HG03469 (cell line): ENCODE results near the gene GLRA1.
"Not testable (repeated sequence)": the region's sequence is repeated elsewhere in the genome, so short reads cannot be mapped to it uniquely, and the experiment has no call there.

Source experiments
- ATAC-seq: cut with Tn5 transposase; IDR thresholded peaks from one replicate; pipeline ENCODE4 v1.9.1; 2021; ENCODE audit warnings: mild to moderate bottlenecking, moderate library complexity, moderate number of reproducible peaks; ENCODE audit not compliant: unreplicated experiment

GLRA1 gene

DNA sequence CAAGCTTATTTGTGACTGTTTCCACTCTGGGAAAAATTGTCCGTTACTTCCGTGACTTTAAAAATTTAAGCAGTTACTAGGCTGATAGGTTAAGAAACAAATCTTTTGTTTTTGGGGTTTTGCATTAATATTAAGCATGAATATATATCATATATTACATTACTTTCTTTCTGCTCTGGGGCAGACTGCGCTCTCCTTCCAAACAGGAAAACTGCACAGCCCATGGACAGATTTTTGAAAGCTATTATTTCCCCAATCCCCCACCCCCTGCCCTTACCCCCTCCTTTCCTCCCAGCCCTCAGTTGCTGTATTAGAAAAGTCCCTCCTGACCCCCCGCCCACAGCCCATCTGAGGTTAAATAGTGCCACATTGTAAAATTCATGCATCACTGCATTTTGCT lies 102.5 kb downstream of the GLRA1 start:
- no peak for ATAC-seq

DNA sequence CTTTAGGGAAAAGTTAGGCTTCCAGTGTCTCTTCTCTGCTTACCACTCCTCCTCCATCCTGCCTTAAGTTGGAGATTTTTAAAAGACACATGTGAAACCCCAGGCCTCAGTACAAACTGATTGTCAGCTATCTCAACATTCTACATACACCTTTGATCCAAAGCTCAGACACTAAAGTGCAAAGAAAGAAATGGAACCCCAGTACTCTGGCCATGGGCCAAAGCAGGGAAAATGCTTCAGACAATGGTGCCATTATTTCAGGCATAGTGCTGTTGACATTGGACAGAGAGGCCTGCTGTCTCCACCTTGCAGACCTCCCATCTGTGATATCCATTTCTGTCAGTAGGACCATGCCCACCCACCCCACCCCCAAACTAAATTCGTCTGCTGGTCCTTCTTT lies 103.7 kb downstream of the GLRA1 start:
- no peak for ATAC-seq

DNA sequence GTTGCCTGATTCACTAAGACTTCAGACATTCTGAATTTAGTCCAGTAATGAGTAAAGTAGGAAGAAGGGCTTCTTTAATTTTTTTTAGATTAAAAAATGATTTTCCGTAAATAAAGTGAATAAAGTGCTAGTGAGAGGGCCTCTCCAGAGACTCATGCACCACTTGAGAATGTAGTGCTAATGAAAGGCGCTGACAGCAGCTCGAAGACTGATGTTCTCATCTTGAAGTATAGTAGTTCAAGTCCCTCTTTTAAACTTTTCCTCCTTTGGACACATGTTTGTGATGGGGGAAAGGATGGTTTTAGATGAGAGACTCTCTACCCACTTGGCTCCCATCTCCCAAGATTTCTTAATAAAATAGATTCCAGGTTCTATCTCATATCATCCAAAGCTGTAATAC lies 104.4 kb downstream of the GLRA1 start:
- ATAC-seq = no peak

DNA sequence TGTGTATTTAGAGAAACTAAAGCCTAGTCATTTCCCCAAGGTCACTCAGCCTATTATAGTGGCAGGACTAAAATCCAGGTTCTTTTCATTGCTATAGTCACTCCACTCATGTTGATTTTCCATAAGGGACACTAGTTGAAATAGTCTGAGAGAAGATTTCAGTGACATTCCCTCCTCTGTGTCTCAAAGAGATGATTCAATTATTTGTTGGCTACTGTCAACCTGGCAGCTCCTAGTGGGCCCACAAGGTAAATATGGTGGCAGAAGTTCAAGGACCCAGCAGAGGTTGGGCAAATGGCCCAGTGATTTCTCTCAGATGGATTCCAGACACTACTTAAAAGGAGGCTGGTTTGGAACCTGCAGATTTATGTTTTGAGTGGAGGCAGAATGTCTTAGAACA lies 104.8 kb downstream of the GLRA1 start:
- ATAC-seq = no peak

DNA sequence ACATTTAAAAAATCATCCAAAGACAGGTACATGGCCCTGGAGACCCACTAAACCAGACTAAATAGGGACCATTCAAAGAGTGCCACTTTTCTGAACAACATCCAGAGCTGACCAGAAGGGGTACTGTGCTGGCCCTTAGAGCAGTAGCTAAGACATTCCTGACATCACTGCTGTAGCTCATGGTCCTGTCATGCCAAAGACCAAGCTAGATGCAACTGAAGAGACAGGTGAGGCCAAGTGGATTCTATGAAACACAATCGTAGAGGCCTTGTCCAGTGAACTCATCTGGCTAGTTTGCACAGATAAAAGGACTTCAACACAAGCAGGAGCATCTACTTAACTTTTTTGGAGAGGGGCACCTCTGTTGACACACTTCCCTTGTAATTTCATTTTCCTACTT lies 109.6 kb downstream of the GLRA1 start:
- ATAC-seq = no peak

DNA sequence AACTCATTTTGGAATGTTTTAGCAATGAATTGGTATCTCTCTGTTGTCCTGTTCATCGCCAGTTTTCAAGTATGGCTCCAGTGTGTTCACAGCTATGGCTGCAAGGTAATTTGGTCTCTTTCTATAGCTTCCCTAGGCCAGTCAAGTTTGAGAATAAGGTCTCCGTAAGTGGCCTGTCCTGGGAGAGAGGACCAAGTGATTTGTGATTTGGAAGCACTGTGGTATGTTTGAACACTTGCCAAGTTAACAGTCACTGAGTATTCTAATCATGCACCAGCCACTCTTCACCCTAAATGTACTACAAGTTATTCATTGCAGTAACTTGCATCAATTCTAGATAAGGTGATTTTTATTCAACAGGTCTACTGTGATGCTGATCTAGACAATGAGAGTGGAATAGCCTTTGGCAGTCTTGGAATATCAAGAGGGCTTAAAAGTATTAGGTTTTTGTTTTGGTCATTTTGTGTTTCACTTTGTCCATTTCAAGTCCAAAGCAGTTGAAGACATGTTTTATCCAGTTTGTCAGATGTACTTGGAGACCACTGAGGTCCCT lies 111.8 kb downstream of the GLRA1 start:
- ATAC-seq = no peak

DNA sequence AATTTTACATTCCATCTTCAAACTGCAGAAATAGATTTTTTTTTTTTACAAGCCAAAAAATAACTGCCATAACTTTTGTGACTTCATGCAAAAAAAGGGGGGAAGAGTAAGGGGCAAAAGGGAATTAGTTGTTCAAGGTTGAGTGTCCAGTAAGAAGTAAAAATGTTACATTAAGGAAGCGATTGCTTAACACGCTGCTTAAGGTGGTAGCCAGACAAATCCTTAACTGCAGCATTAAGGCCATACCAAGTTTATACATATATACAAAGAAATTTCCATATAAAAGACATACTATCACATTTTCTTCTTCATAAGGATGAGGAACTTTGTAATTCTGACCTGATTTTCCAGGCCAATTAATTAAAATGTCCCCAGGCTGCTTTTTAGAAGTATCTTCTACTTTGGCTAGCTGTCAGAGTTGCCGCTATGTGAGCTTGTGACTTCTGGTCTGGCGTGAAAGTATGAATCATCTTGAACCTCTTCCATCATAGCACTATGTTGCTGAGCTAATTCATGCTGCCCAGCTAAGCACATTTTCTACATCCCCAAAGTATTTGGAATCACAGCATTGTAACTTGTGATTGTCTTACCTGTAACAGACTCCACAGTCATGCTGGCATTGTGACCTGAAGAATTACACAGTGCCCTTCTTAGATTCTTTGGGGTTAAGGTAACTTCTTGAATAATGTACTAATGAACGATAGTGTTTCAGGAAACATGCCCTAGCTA lies 112.9 kb downstream of the GLRA1 start:
- ATAC-seq = no peak

DNA sequence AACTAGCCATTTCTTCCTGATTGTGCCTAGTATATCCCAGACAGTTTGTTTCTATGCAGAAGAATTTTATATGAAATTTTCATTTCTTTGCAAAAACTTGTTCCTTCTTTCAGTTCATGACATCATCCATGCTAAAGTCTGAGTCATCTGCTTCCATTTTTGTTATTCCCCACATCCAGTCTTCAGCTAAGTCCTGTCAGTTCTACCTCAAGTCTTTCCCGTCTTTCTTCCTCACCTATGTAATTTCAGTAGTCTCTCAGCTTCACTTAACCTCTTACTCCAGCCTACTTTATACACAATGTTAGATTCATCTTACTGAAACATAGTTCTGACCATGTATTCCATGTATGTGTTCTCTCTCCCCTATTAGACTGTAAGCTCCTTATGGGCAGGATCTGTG lies 113.8 kb downstream of the GLRA1 start:
- ATAC-seq = no peak

DNA sequence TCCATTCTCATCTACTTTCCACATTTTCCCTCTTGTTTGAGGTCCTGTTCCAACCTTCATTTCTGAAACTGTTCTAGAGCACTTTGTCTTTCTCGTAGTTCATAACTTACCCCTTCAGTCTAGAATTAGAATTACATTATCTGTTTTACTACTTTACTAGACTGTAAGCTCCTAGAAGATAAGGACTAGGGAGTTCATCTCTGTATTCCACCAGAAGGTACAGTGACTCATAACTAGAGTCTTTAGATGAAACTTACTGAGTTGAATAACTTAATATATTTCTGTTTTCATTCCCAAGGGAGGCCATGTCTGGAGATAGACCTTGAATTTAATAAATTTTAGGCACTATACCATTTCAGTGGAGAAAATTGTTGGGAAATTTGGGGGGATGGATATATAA lies 114.2 kb downstream of the GLRA1 start:
- no peak for ATAC-seq

DNA sequence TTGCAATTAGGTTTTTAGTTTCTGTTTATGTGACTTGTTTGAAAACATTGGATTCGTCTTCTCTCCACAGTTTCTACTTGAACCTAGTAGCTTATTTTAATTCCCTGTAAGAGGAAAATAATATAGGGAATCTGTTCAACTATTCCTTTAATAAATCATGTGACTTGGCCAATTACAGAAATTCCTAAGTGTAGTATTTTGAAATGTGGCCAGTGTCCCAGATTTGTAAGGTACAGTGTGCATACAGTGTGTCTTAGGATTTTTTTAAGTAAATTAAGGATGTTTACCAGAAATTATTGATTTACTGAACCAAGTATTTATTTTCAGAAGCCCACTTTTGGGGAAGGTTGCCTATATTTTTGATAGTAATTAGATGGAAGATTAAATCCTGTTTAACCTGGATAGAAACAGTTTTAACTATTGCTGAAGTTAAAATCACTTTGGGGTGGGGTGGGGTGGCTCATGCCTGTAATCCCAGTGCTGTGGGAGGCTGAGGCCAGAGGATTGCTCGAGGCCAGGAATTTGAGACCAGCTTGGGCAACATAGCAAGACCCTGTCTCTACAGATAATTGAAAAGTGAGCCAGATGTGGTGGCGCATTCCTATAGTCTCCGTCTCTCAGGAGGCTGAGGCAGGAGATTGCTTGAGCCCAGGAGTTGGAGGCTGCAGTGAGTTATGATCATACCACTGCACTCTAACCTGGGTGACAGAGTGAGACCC lies 116.0 kb downstream of the GLRA1 start:
- ATAC-seq = no peak

DNA sequence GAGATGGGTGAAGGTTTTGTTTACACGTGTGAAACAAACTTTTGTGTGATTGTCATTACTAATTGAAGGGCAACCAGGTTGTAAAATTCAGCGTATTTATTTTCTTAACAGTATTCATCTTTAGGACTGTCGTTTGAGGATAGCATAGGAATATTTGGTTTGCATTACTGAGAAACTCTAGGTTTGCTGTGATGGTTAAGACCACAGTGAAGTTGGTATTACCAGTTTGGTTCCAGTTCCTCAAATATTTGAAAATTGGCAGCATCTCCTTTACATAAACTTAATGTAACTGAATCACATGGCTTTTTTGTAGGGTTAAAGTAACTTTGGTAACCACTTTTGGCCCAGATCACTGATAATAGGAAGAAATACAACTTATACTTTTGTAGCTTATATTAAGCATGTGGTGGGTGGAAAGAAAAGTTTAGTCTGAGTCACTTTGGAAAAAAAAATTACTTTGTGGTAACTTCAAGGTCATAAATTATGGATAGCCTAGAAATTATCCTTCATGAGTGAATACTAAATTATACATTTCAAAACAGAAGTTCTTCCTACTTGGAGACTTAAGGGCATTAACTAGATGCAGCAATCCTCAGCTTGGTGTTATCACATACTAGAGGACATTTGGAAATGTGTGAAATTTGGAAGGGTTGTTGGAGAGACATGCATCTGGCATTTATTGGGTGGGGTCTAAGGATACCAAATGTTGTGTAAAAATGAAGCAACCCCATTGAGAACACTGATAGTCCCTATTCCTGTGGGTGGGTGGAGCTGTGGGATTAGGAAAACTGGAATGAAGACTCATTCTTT lies 119.0 kb downstream of the GLRA1 start:
- no peak for ATAC-seq

DNA sequence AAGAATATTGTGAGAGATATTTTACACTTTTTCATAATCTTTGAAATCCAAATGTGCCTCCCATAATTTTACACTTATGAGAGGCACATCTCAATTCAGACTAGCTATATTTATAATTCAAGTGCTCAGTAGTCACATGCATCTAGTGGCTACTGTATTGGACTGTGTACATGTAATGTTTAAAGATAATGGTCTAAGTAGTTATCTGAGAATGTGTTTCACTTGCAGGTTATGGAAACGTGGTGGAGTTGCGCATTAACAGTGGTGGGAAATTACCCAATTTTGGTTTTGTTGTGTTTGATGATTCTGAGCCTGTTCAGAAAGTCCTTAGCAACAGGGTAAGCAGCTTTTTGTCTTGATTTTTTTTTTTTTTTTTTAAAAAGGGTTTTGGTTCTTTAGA lies 124.1 kb downstream of the GLRA1 start:
- no peak for ATAC-seq

DNA sequence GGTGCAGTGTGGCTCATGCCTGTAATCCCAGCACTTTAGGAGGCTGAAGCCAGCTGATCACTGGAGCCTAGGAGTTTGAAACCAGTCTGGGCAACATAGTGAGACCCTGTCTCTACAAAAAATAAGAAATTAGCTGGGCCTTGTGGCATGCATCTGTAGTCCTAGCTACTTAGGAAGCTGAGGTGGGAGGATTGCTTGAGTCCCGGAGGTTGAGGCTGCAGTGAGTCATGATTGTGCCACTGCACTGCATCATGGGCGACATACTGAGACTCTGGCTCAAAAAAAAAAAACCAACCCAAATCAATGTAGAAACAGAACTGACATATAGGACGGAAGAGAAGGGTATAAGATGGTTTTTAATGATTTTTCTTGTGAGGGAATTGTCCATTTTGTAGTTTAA lies 125.2 kb downstream of the GLRA1 start:
- no peak for ATAC-seq

DNA sequence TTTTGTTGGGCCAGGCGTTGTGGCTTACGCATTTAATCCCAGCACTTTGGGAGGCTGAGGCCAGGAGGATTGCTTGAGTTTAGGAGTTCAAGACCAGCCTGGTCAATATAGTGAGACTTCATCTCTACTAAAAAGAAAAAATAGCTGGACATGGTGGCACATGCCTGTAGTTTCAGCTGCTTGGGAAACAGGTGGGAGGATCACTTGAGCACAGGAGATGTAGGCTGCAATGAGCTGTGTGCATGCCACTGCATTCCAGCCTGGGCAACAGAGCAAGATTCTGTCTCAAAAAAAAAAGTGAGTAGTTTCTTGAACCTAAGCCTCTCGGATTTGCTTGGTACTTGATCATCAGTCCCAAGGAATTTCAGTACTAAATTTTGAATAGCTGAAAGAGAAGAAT lies 126.0 kb downstream of the GLRA1 start:
- no peak for ATAC-seq

DNA sequence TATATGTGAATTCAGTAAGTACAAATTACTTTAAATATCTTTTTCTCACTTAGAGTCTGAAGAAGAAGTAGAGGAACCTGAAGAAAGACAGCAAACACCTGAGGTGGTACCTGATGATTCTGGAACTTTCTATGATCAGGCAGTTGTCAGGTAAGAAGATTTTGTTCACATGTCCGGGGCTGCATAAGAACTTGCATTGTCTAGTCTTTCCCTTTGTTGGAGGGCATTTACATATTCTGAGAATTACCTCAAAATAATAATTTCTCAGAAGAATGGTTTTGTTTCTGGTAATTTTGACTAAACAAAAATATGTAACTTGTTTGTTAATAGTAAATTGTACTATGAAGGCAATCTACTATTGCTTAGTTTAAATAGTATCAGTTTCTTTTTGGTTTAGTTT lies 129.2 kb downstream of the GLRA1 start:
- no peak for ATAC-seq

DNA sequence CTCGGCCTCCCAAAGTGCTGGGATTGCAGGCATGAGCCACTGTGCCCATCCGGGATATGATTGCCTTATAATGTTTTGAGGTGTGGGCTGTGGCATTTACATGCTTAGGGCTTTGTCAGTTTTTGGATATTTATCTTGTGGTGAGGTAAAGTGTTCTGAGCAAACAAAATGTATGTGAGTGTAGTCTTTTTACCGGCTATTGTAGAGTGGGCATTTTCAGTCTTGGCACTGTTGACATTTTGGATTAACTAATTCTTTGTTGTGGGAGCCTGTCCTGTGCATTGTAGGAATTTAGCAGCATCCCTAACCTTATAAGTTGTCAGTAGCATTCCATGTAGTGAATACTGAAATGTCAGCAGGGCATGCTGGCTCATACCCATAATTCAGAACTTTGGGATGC lies 131.3 kb downstream of the GLRA1 start:
- no peak for ATAC-seq

DNA sequence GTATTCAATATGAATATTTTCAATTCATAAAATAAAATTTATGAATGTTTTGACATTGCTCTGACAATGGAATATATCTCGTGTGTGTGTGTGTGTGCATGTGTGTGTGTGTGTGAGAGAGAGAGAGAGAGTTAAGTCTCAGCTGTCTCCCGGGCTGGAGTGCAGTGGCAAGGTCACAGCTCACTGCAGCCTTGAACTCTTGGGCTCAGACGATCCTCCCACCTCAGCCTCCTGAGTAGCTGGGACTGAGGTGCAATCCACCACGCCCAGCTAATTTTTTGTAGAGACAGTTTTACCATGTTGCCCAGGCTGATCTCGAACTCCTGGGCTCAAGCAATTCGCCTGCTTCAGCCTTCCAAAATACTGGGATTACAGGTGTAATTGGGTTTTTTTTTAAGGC lies 136.8 kb downstream of the GLRA1 start:
- ATAC-seq = no peak

DNA sequence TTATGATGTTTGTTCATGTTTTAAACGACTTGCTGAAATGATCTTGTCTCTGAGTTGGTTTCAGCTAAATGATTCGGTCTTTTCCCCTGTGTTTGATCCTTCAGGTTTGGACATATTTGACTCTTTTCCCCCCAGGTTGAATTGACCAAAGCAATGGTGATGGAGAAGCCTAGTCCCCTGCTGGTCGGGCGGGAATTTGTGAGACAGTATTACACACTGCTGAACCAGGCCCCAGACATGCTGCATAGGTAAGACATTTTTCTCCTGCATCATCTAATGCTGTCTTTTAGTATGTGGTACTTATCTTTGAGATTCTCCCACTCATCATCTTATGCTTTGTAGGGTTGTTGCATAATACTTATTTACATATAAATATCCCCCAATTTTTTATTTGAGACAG lies 138.2 kb downstream of the GLRA1 start:
- no peak for ATAC-seq

DNA sequence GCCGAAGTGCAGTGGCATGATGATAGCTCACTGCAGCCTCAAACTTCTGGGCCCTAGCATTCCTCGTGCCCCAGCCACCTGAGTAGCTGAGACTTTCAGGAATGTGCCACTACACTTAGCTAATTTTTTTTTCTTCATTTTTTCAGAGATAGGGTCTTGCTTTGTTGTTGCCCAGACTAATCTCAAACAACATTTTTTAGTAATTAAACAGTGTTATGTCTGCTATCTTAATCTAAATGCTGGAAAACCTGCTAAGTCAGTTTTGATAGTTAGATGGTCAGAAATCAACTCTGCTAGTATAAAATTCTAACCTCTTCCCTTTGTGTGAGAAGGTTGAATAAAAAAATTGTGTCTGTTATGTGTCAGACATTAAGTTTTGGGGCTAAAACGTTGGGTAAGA lies 140.5 kb downstream of the GLRA1 start:
- ATAC-seq = no peak

DNA sequence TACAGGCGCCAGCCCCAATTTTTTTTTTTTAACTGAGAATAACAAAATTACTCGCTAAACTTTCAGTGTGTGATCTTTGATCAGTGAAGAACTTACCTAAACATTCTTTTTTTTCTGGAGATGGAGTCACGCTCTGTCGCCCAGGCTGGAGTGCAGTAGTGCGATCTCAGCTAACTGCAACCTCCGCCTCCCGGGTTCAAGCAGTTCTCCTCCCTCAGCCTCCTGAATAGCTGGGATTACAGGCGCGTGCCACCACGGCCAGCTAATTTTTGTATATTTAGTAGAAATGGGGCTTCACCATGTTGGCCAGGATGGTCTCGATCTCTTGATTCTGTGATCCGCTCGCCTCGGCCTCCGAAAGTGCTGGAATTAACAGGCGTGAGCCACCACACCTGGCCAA lies 141.0 kb downstream of the GLRA1 start:
- not testable (repeated sequence) for ATAC-seq

DNA sequence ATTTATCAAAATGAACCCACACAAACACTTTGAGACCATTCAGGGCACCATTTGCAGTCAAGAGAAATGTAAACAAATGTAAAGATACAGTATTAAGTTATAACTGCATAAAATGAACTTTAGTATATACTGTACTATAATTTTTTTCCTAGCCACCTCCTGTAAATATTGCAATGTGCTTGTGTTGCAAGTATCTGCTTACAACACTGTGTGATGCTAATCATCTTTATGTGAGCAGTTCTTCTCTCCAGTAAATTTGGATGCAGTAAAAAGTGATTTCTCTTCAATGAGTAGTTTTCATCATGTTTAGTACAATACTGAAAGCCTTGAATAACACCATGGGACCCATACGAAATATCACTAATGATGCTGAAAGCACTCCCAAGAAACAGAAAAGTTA lies 143.4 kb downstream of the GLRA1 start:
- ATAC-seq = no peak

DNA sequence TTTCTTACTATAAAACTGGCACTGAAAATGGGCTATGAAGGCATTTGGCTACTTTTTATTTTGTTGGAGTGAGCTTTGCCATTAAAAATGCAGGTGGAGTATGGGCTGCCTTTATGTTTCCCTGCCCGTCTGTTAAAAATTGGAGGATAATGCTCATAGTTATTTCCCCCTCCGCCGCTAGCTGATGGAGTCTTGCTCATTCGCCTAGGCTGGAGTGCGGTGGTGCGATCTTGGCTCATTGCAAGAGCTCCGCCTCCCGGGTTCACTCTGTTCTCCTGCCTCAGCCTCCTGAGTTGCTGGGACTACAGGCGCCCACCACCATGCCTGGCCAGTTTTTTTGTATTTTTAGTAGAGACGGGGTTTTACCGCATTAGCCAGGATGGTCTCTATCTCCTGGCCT lies 144.3 kb downstream of the GLRA1 start:
- ATAC-seq = no peak
